Subcutaneous abdominal adipose tissue (tissue), 5 donors: ENCODE results near the gene ABCC1.

Source experiments
- H3K27ac ChIP-seq: one replicate; pipeline ENCODE4 v1.7.0; 2013; ENCODE audit warnings: low read depth, mild to moderate bottlenecking, inconsistent platforms, low read length, moderate library complexity
- H3K27me3 ChIP-seq, 5 donors: one replicate each; pipeline ENCODE4 v1.7.0; 2013; ENCODE audit warnings: low read length in 5 of 5, inconsistent platforms in 1 of 5; ENCODE audit not compliant: control insufficient read depth in 5 of 5, insufficient read depth in 4 of 5
- H3K36me3 ChIP-seq, 5 donors: one replicate each; pipeline ENCODE4 v1.7.0; 2013; ENCODE audit warnings: low read length in 5 of 5; ENCODE audit not compliant: control insufficient read depth in 5 of 5, insufficient read depth in 5 of 5
- H3K4me1 ChIP-seq, 5 donors: one replicate each; pipeline ENCODE4 v1.7.0; 2013; ENCODE audit warnings: low read length in 5 of 5, mild to moderate bottlenecking in 3 of 5, moderate library complexity in 1 of 5; ENCODE audit not compliant: control insufficient read depth in 5 of 5, insufficient read depth in 5 of 5
- H3K4me3 ChIP-seq, 5 donors: one replicate each; pipeline ENCODE4 v1.7.0; 2013; ENCODE audit warnings: low read length in 5 of 5, low read depth in 1 of 5
- H3K9ac ChIP-seq, 5 donors: one replicate each; pipeline ENCODE4 v1.7.0; 2013; ENCODE audit warnings: low read length in 5 of 5, mild to moderate bottlenecking in 4 of 5, moderate library complexity in 3 of 5
- H3K9me3 ChIP-seq, 5 donors: one replicate each; pipeline ENCODE4 v1.7.0; 2013; ENCODE audit warnings: low read length in 5 of 5; ENCODE audit not compliant: control insufficient read depth in 5 of 5
- donor health status: healthy.
- donor health status: healthy.
- donor health status: healthy.
- donor health status: healthy.
- donor health status: healthy.

The ABCC1 gene

DNA sequence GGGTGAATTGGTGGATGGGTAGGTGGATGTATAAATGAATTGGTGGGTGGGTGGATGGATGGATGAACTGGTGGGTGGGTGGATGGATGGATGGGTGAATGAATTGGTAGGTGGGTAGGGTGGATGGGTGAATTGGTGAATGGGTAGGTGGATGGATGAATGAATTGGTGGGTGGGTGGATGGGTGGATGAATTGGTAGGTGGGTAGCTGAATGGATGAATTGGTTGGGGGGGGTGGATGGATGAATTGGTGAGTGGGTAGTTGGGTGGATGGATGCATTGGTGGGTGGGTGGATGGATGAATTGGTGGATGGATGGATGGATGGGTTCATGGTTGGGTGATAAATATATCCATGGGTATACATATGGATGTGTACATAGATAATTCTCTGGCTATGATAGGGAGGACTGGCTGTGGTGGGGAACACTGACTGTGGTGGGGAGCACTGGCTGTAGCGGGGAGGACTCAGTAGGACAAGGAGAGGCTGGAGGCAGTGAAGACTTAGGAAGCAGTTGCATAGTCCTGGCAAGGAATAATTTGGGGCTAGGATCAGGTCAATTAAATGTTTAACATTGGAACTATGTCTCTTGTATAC lies 54.4 kb downstream of the ABCC1 start:
- Histone ChIP-seq H3K27ac (no peak overlapping the region), H3K27me3 (no peaks in the 10 kb centered on the region), H3K4me1 (peaks cover 0 to 20% (median 7%) of the 10 kb centered on the region in 5 donors), H3K4me3 (no peak overlapping the region), H3K36me3 (peaks cover 0 to 3% (median 0%) of the 10 kb centered on the region in 5 donors), H3K9ac (no peak overlapping the region), H3K9me3 (no peaks in the 10 kb centered on the region)

DNA sequence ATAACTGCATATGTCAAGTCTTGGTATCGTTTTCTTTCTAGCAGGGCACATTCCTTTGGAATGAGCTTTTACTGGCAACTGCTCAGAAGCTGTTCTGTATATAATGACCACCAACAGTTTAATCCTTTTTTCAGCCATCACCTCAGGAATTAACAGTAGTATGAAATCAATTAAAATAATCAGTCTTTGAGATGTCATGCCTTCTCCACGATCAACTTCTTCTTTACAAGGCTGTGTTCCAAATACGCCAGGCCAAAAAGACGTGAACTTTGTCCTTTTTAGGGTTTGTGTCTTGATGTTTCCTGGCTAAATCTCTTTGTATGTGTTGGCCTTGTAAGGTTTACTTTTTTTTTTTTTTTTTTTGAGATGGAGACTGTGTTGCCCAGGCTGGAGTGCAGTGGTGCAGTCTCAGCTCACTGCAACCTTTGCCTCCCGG lies 54.9 kb downstream of the ABCC1 start:
- Histone ChIP-seq H3K27me3 (no peaks in the 10 kb centered on the region), H3K9me3 (no peaks in the 10 kb centered on the region), H3K4me3 (no peak overlapping the region), H3K4me1 (peaks cover 0 to 15% (median 4%) of the 10 kb centered on the region in 5 donors), H3K9ac (no peak overlapping the region), H3K36me3 (peaks cover 0 to 8% (median 2%) of the 10 kb centered on the region in 5 donors), H3K27ac (no peak overlapping the region)

DNA sequence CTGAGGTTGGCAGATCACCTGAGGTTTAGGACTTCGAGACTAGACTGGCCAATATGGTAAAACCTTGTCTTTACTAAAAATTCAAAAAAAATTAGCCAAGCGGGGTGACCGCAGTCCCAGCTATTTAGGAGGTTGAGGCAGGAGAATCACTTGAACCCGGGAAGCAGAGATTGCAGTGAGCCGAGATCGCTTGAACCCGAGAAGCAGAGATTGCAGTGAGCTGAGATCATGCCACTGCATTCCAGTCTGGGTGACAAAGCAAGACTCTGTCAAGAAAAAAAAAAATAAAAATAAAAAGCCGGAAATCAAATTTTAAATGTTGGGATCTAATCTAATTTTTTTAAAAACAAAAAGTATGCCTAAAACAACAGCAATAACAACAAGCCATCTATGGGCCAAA lies 56.3 kb downstream of the ABCC1 start:
- Histone ChIP-seq H3K27me3 (no peaks in the 10 kb centered on the region), H3K36me3 (peaks cover 0 to 21% (median 12%) of the 10 kb centered on the region in 5 donors), H3K9ac (no peak overlapping the region), H3K9me3 (no peaks in the 10 kb centered on the region), H3K4me1 (peaks cover 0 to 13% (median 3%) of the 10 kb centered on the region in 5 donors), H3K4me3 (no peak overlapping the region), H3K27ac (no peak overlapping the region)

DNA sequence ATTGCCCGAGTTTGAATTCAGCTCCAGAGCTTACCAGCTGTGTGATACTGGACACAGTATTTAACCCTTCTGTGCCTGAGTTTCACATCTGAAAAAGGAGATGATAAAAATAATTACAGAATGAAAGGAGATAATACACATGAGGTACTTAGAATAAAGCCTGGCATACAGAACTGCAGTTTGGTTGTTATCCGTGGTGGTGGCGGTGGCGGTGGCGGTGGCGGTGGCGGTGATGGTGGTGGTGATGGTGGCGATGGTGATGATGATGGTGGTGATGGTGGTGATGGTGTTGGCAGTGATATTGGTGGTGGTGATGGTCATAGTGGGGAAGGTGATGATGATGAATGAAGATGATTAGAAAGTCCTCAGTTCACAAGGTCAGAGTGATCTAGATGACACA lies 57.2 kb downstream of the ABCC1 start:
- no peak overlapping the region for H3K4me3 ChIP-seq
- H3K4me1 ChIP-seq: peaks cover 0 to 10% (median 3%) of the 10 kb centered on the region in 5 donors
- H3K27me3 ChIP-seq: no peaks in the 10 kb centered on the region
- no peaks in the 10 kb centered on the region for H3K9me3 ChIP-seq
- H3K36me3 ChIP-seq: peaks cover 0 to 22% (median 13%) of the 10 kb centered on the region in 5 donors
- H3K9ac ChIP-seq: no peak overlapping the region
- no peak overlapping the region for H3K27ac ChIP-seq

DNA sequence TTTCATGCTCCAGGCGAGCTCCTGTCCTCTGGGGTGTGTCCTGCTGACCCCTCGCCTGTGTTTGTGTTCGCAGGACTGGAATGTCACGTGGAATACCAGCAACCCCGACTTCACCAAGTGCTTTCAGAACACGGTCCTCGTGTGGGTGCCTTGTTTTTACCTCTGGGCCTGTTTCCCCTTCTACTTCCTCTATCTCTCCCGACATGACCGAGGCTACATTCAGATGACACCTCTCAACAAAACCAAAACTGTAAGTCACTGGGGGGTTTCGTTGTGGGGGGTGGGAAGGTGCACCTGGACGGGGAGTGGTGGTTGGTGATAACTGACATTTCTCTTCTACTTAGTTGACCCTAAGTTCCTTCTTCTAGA lies 58.3 kb downstream of the ABCC1 start:
- Histone ChIP-seq H3K9ac (peak overlapping the region in 1 of 5 donors; percentile 30), H3K36me3 (peaks cover 0 to 32% (median 16%) of the 10 kb centered on the region in 5 donors), H3K27me3 (no peaks in the 10 kb centered on the region), H3K4me1 (peaks cover 0 to 10% (median 3%) of the 10 kb centered on the region in 5 donors), H3K27ac (no peak overlapping the region), H3K4me3 (no peak overlapping the region), H3K9me3 (no peaks in the 10 kb centered on the region)

DNA sequence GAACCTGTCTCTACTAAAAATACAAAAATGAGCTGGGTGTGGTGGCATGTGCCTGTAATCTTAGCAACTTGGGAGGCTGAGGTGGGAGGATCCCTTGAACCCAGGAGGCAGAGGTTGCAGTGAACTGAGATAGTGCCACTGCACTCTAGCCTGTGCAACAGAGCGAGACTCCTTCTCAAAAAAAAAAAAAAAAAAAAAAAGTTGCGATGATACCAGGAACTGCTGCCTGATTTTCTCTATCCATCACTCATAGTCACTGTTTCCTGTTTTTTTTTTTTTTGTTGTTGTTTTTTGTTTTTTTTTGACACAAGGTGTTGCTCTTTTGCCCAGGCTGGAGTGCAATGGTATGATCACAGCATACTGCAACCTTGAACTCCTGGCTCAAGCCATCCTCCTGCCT lies 59.2 kb downstream of the ABCC1 start:
- Histone ChIP-seq H3K9me3 (no peaks in the 10 kb centered on the region), H3K27ac (no peak overlapping the region), H3K27me3 (no peaks in the 10 kb centered on the region), H3K4me3 (no peak overlapping the region), H3K9ac (no peak overlapping the region), H3K36me3 (peaks cover 0 to 38% (median 16%) of the 10 kb centered on the region in 5 donors), H3K4me1 (peaks cover 0 to 10% (median 3%) of the 10 kb centered on the region in 5 donors)

DNA sequence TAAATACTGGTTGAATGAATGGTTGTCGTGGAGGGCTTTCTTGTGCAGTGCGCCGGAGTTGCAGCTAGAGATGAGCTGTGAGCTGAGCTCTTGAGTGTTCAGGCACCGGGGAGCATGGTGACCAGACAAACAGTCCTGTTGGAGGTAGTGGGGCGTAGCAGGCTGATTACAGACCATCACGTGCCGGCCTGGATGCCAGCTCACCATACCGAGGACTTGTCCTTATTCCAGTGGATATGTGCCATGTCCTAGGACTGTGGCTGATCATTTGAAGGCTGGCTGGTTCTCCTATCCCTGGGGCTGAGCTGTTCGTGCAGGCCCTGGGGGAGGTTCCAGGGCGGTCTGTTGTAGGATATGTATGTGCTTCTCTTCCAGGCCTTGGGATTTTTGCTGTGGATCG lies 60.0 kb downstream of the ABCC1 start:
- Histone ChIP-seq H3K27me3 (no peaks in the 10 kb centered on the region), H3K9me3 (no peaks in the 10 kb centered on the region), H3K27ac (no peak overlapping the region), H3K36me3 (peaks cover 0 to 38% (median 16%) of the 10 kb centered on the region in 5 donors), H3K4me1 (peaks cover under 1 to 7% (median 3%) of the 10 kb centered on the region in 5 donors), H3K9ac (no peak overlapping the region), H3K4me3 (no peak overlapping the region)

DNA sequence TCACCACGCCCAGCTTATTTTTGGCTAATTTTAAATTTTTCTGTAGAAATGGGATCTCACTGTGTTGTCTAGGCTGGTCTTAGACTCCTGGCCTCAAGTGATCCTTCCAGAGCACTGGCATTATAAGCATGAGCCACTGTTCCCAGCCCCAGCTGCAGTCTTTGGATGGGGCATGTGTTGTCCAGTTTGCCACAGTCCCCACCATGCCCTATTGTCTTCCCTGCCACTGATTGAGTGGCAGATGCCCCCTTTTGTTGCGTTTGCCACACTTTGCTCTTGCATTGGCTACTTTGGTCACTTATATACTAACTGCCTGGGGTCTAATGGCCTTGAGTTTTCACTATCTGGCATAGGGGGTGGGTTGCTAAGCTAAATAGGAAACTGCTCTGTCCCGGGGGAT lies 60.8 kb downstream of the ABCC1 start:
- H3K27ac ChIP-seq: no peak overlapping the region
- H3K9ac ChIP-seq: no peak overlapping the region
- H3K4me1 ChIP-seq: peaks cover 2 to 10% (median 9%) of the 10 kb centered on the region in 5 donors
- H3K4me3 ChIP-seq: no peak overlapping the region
- H3K27me3 ChIP-seq: no peaks in the 10 kb centered on the region
- H3K36me3 ChIP-seq: peaks cover 0 to 38% (median 16%) of the 10 kb centered on the region in 5 donors
- no peaks in the 10 kb centered on the region for H3K9me3 ChIP-seq

DNA sequence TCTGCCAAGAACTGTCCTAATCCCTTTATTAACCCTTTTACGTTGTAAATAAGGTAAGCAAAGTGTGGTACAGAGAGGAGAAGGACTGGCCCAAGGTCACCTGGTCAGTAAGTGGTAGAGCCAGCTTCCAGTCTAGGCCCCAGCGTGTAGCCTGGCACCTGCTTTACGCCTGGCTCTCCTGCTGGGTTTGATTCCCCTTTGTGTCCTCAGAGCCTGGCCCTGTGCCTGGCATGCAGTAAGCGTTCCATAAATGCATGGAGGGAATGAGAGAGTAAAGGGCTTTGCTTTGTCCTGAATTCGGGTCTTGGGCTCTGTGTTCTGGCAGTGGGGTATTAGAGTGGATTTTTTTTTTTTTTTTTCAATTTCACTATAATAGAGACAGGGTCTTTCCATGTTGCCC lies 62.7 kb downstream of the ABCC1 start:
- Histone ChIP-seq H3K36me3 (peaks cover 0 to 44% (median 20%) of the 10 kb centered on the region in 5 donors), H3K9ac (no peak overlapping the region), H3K27ac (no peak overlapping the region), H3K27me3 (no peaks in the 10 kb centered on the region), H3K4me1 (peaks cover 6 to 25% (median 18%) of the 10 kb centered on the region in 5 donors), H3K9me3 (no peaks in the 10 kb centered on the region), H3K4me3 (no peak overlapping the region)

DNA sequence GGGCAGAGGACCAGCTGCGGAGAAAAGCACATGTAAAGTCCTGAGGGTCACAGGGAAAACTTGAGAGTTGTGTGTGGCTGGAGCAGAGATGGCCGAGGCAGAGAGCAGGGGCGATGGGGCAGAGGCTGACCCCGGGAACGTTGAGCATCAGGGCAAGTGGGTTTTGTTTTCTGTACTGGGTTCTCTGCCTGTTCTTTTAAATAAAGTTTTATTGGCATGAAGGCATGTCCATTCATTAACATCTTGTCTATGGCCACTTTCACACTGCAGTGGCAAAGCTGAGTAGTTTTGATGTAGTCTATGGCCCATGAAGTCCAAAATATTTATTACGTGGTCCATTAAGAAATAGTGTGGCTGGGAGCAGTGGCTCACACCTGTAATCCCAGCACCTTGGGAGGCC lies 64.4 kb downstream of the ABCC1 start:
- H3K9ac ChIP-seq: no peak overlapping the region
- H3K27me3 ChIP-seq: no peaks in the 10 kb centered on the region
- no peak overlapping the region for H3K27ac ChIP-seq
- peaks cover 6 to 27% (median 21%) of the 10 kb centered on the region in 5 donors for H3K4me1 ChIP-seq
- H3K9me3 ChIP-seq: no peaks in the 10 kb centered on the region
- no peak overlapping the region for H3K4me3 ChIP-seq
- H3K36me3 ChIP-seq: peaks cover 0 to 47% (median 23%) of the 10 kb centered on the region in 5 donors
